Inferior parietal cortex (tissue), 1 donor: ENCODE data around the gene CACNA2D4.

Source experiments
- DNase-seq: peaks from one replicate; pipeline ENCODE4 v3.0.0-alpha.2; 2016; ENCODE audit errors: extremely low spot score

Gene CACNA2D4

DNA sequence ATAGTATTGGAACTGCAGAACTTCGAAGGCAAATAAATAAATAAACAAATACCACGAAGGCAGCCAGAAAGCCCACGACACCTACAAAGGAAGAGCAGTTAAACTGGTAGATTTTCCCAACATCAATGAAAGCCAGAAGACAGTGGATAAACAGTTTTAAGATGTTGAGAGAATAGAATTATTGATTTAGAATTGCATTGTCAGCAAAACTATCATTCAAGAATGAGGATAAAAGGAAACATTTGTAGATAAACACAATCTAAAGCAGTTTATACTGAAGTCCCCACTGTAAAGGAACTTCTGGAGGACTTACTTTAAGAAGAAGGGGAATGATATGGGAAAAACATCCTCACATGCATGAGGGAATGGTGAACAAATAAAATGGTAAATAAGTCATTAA is 29.5 kb downstream of the CACNA2D4 start:
- DNase-seq: no peak

DNA sequence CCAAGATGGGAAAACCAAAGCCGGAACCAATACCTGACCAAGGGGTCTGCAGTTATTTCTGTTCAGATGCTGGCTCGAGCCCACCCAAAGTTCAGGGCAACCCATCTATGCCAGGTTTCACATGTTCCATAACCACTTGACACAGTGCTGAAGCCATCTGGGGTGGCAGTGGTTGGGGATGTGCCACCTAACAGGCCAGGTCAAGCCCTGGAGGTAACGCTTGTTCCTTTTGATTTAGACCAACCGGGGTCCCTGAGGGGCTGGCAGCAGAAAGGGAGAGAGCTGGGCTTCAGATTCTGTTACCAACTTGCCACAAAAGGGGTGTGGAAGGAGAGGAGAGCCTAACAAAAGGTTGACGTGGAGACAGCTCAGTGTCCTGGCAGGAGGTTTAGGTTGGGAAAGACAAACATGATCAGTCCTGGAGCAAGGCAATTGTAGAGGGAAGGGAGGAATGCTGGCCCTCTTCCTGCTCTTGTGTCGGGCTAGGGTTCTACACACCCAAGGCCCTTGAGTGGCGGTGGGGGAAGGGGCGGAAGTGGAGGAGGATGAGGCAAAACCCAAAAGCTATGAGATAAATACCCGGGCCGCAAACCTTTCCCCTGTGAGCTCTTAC is 31.9 kb downstream of the CACNA2D4 start:
- no peak for DNase-seq

GRCh38 chr12:1885599-1886245 is 32.7 kb downstream of the CACNA2D4 start:
- no peak for DNase-seq

- no peak for DNase-seq
These were observed 33.3 kb downstream of the CACNA2D4 start for GRCh38 chr12:1885082-1885596.

DNA sequence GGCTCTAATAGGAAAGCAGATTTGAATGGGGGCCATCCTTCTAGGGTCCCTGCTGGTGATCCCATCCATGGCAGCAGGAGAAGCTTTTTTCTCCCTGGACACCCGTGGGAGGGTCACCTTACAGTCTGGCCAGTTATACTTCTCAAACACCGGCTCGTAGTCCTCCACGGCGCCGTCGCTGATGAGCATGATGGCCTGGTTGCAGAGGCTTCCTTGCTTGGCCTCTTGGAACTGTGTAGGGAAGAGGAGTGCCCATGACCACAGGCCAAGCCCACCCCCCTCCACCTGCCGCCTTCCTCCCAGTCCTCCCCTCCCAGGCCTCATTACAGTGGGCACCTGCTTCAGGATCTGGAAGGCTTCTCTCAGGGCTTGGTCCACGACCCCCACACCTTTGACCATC is 33.8 kb downstream of the CACNA2D4 start:
- no peak for DNase-seq

DNA sequence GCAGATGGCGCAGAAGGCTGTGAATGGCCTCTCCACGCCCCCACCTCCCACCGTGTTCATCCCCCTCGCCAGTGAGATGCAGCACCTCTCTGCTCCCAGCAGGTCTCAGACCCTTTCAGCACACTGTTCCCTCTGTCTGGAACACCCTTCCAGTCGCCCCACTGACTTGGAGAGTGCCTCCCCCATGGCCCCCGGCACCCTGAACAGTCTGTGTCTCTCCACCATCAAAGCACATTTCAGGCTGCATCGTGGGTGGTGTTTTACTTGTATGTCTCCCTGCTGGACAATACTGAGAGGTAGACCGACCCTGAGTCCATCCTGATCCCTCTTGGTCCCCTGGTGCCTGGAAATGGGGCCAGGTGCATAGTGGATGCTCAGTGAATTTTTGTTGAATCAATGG is 34.9 kb downstream of the CACNA2D4 start:
- DNase-seq: no peak

DNA sequence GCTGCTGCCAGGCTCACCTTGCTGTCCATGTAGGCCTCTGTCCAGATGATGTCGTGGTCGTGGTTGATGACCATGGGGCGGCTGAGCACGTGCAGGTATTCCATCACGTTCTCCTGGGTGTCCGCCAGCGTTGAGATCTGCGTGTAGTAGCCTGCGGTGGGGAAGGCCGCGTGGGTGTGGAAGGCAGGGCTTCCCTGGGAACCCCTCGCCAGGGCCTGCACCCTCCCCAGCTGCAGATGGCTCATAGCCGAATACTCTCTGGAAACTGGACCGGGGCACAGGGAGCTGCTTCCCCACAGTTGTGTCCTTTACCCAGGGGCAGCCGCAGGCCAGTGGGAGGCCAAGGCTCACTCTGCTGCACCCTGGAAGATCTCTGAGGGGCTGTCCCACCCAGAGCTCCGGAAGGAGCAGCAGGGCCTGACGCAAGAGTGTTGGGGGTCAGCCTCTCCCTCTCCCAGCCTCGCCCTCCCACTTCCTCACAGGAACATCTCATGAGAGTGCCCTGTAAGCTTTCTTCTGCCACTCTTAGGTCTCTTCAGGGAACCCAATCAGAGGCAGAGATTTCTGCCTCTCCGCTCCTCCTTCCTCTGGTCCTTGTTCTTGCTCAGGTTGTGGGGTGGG is 35.5 kb downstream of the CACNA2D4 start:
- no peak for DNase-seq

GRCh38 chr12:1882405-1882804 is 36.0 kb downstream of the CACNA2D4 start:
- DNase-seq: no peak

- no peak for DNase-seq
These were observed 36.5 kb downstream of the CACNA2D4 start for GRCh38 chr12:1881936-1882335.

GRCh38 chr12:1881301-1881700 is 37.2 kb downstream of the CACNA2D4 start:
- no peak for DNase-seq

- DNase-seq: no peak
These were observed 37.6 kb downstream of the CACNA2D4 start for GRCh38 chr12:1880876-1881275.

DNA sequence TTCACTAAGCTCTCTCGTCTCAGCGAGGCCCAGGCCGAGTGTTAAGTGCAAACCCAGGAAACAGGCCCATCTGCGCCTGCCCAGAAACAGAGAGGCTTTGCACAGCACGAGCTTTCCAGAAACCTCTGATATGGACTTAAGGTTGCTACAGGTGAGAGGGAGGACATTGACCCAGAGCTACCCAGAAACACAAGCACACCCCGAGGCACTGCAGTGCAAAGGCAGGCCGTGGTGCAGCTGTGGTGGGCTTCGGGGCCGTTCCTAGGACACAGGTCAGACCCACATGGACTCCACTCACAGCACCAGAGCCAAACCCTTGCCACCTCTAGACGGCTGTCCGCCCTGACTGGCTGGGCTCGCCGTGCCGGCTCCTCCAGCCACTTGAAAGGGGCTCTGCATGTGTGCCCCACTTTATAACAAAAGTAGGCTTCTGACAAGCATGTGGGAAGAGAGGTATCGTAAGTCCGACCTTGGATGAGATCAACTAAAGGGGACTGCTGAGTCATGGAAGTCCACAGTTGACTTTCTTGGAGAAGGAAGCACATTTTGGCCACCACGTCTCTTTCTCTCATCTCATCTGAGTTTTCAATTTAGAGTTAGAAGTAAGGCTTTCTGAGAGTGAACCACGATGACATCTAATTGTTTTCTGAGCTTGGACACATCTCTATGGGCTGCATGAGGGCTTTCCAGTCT is 38.2 kb downstream of the CACNA2D4 start:
- no peak for DNase-seq

- DNase-seq: no peak
These were observed 38.8 kb downstream of the CACNA2D4 start for GRCh38 chr12:1879633-1880032.

GRCh38 chr12:1878695-1879094 is 39.8 kb downstream of the CACNA2D4 start:
- DNase-seq: no peak

DNA sequence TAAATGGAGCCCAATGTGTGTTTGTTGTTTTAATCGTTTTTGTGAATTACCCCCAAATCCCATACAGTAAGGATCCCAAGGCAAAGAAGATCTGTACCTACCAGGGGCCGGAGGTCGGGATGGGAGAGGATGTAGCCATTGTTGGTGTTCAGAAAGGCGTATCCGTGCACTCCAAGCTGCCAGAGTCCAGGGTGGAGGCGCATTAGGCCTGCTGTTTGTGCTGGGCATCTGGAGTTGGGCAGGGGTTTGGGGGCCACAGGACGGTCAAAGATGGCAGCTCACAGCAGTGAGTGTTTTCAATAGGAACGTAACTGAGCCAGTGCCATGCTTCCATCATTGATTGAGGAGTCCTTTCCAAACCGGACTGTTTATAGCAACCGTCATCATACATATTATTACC is 40.2 kb downstream of the CACNA2D4 start:
- no peak for DNase-seq

- no peak for DNase-seq
These were observed 41.1 kb downstream of the CACNA2D4 start for GRCh38 chr12:1877169-1877878.

DNA sequence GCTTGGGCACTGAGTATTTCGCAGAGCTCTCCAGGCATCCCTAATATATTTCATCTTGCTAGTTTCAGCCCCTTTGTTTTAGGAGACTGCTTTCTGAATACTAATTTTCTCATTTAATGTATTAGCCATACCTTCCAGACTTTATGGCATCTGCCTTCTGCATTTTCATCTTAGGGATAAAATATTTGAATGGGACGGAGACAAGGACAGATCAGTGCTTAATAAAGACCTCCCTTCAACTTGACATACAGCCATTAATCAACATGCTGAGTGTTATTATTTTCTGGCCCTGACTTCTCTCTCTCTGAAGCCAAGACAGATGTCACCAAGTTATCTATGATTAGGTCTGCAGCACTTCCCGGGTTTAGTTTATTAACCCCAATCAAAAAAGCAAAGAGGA is 42.4 kb downstream of the CACNA2D4 start:
- DNase-seq: no peak

DNA sequence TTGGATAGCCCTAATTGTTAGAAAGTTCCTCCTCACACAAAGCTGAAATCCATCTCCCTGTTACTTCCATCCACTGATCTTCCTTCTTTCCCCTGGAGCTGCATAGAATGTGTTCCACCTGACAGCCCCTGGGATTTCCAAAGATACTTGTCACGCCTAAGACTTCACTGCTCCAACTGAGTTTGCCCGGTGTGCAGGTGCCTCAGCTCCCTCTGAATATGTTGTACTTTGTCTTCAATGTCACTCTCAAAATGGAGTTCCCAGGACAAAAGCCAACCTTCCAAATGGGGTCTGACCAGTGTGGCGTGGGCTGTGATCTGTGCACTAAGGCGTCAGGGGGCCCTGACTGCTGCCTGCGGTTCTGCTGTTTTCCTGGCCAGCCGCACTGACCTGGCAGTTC is 42.8 kb downstream of the CACNA2D4 start:
- no peak for DNase-seq

DNA sequence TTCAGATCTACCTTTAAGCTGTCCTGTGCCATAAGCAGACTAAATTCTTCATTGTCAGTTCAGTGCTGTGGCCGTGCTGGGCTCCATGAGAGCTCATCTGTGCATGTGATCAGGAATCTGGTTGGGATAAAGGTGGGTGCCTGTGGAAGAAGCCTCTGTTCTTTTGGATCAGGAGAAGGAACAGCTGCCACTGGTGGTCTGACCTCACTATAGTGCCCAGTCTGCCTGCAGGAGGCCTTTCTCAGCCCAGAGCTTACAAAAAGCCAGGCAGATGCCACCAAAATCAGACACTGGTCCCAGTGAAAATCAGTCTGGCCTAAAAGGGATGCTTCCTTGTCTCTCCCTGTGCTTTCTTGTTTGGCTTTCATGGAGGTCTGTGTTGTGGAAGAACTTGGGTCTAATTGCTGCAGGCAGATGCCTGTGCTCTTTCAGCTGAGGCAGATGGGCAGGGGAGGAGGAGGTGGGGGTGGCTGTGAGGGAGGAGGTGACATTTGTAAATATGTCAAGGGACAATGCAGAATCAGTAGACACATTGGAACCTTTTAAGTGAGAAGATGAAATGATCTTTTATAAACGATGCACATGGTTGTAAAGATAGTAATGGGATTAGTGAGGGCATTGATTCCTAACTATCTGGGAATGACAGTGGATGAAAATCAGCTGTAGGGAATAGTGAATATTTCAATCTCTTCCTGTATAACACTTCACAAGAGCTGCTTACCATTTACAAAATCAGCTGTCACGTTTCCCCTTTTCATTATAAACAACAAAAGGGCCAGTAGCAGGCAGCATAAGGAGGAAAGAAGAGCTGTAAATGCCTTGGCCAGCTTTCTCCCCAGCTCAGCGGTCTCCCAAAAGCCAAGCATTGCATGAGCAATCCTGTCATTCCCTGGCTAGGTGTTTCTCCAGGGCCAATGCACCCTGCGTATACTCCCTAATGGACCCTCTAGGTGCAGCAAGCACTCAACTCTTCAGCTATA is 44.6 kb downstream of the CACNA2D4 start:
- DNase-seq: no peak

DNA sequence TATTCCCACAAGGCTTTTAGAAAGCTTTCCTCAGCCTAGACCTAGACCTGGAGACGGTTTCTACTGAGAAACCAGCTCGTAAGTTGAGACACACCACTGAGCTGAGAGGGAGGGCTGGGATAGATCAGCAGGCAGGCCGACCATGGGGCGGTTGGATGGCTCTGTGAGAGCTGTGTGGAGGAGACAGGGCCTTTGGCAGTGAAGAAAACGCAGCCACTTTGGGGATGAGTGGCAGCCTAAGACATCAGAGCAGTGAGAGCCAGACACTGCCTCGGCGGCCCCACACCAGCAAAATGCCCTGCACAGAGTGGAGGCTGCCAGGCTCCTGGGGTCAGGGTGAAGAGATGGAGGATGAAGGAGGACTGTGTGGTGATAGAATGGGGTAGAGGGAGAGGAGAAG is 46.0 kb downstream of the CACNA2D4 start:
- DNase-seq: no peak

GRCh38 chr12:1872001-1872400 is 46.5 kb downstream of the CACNA2D4 start:
- DNase-seq: no peak
